ENCODE measurements around the gene SRPK3. TPM values are rescaled to one million over a fixed set of nuclear protein-coding genes. Genes with fewer than 3 reads are reported as not detected.

The SRPK3 gene
- total RNA-seq, 1 donor from 2014 or later: not detected

DNA sequence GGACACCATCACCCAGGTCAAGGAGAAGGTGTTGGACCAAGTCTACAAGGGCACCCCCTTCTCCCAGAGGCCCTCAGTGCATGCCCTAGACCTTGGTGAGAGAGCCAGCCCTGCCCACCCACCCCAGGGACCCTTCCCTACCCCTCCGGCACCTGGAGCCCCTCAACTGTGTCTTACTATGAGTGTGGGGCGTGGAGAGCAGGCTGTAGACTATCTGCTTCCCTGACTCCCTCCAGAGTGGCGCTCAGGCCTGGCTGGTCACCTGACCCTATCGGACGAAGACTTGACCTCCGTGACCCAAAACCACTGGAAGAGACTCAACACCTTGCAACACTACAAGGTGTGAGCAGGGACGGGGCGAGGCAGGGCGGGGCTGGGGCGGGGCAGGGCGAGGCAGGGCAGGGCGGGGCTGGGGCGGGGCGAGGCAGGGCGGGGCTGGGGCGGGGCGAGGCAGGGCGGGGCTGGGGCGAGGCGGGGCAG, 4.7 kb upstream of the SRPK3 start:
- no peaks in the 10 kb centered on the region for H3K4me1 Mint-ChIP-seq (ENCODE audit: low read depth)
- H3K4me3 Mint-ChIP-seq (ENCODE audit: low read depth): no peak overlapping the region
- H3K9me3 Mint-ChIP-seq (ENCODE audit: low read depth): no peaks in the 10 kb centered on the region
- no peaks in the 10 kb centered on the region for H3K27me3 Mint-ChIP-seq
- DNase-seq (ENCODE audit: low spot score, unreplicated experiment): no peak
- TF ChIP-seq CTCF (IDR thresholded peaks at IDR 0.05; ENCODE audit: unreplicated experiment): no peak
- H3K27ac Mint-ChIP-seq: no peak overlapping the region
- H3K36me3 Mint-ChIP-seq (ENCODE audit: insufficient read depth): no peaks in the 10 kb centered on the region

DNA sequence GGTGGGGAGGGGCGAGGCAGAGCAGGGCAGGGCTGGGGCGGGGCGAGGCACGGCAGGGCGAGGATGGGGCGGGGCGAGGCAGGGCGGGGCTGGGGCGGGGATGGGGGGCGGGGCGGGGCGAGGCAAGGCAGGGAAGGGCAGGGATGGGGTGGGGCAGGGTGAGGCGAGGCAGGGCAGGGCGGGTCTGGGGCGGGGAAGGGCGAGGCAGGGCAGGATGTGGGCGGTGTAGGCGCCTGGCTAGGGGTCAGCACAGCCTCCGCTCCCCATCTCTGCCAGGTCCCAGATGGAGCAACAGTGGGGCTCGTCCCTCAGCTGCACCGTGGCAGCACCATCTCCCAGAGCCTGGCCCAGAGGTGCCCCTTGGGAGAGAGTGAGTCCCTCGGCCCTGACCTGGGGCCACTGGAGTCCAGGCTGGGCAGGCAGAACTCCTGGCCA, 4.2 kb upstream of the SRPK3 start:
- DNase-seq (ENCODE audit: low spot score, unreplicated experiment): no peak

GRCh38 chrX:153777261-153778090, 3.4 kb upstream of the SRPK3 start:
- no peak for DNase-seq (ENCODE audit: low spot score, unreplicated experiment)

More for the DNA sequence above, 4.2 kb upstream of the SRPK3 start:
- no peak overlapping the region for H3K27ac Mint-ChIP-seq
- no peaks in the 10 kb centered on the region for H3K27me3 Mint-ChIP-seq
- no peaks in the 10 kb centered on the region for H3K9me3 Mint-ChIP-seq (ENCODE audit: low read depth)
- no peaks in the 10 kb centered on the region for H3K4me1 Mint-ChIP-seq (ENCODE audit: low read depth)
- H3K36me3 Mint-ChIP-seq (ENCODE audit: insufficient read depth): no peaks in the 10 kb centered on the region
- H3K4me3 Mint-ChIP-seq (ENCODE audit: low read depth): no peak overlapping the region
- TF ChIP-seq CTCF (IDR thresholded peaks at IDR 0.05; ENCODE audit: unreplicated experiment): no peak

GRCh38 chrX:153778181-153778580, 2.7 kb upstream of the SRPK3 start:
- no peaks in the 10 kb centered on the region for H3K27me3 Mint-ChIP-seq
- TF ChIP-seq CTCF (IDR thresholded peaks at IDR 0.05; ENCODE audit: unreplicated experiment): no peak
- DNase-seq (ENCODE audit: low spot score, unreplicated experiment): no peak
- H3K9me3 Mint-ChIP-seq (ENCODE audit: low read depth): no peaks in the 10 kb centered on the region
- H3K4me1 Mint-ChIP-seq (ENCODE audit: low read depth): no peaks in the 10 kb centered on the region
- H3K4me3 Mint-ChIP-seq (ENCODE audit: low read depth): no peak overlapping the region
- no peaks in the 10 kb centered on the region for H3K36me3 Mint-ChIP-seq (ENCODE audit: insufficient read depth)
- no peak overlapping the region for H3K27ac Mint-ChIP-seq

More at GRCh38 chrX:153777261-153778090, 3.4 kb upstream of the SRPK3 start:
- H3K4me3 Mint-ChIP-seq (ENCODE audit: low read depth): no peak overlapping the region
- H3K27ac Mint-ChIP-seq: no peak overlapping the region
- H3K36me3 Mint-ChIP-seq (ENCODE audit: insufficient read depth): no peaks in the 10 kb centered on the region
- H3K27me3 Mint-ChIP-seq: no peaks in the 10 kb centered on the region
- H3K9me3 Mint-ChIP-seq (ENCODE audit: low read depth): no peaks in the 10 kb centered on the region
- TF ChIP-seq CTCF (IDR thresholded peaks at IDR 0.05; ENCODE audit: unreplicated experiment): no peak
- no peaks in the 10 kb centered on the region for H3K4me1 Mint-ChIP-seq (ENCODE audit: low read depth)

- TF ChIP-seq CTCF (IDR thresholded peaks at IDR 0.05; ENCODE audit: unreplicated experiment): peak; percentile 8
- H3K27me3 Mint-ChIP-seq: no peaks in the 10 kb centered on the region
- H3K9me3 Mint-ChIP-seq (ENCODE audit: low read depth): no peaks in the 10 kb centered on the region
- no peaks in the 10 kb centered on the region for H3K36me3 Mint-ChIP-seq (ENCODE audit: insufficient read depth)
- no peak overlapping the region for H3K27ac Mint-ChIP-seq
- H3K4me3 Mint-ChIP-seq (ENCODE audit: low read depth): no peak overlapping the region
- no peak for DNase-seq (ENCODE audit: low spot score, unreplicated experiment)
- no peaks in the 10 kb centered on the region for H3K4me1 Mint-ChIP-seq (ENCODE audit: low read depth)
Observed at GRCh38 chrX:153778684-153779101, 2.1 kb upstream of the SRPK3 start.
